Kidney (tissue), 14 donors: ENCODE results near the gene CDYL2. TPM values are rescaled to one million over a fixed set of nuclear protein-coding genes. Genes with fewer than 3 reads are reported as not detected.

Experiments used
- DNase-seq, 5 donors: peaks; one replicate each; pipeline ENCODE4 v3.0.0-alpha.2; 2013 to 2020
- FAIRE-seq: peaks from 2 replicates; lab custom pipeline; 2012; peaks lifted over from hg19 to GRCh38; lab: Jason Lieb, UNC
- H3K27ac ChIP-seq, 2 donors: one replicate each; pipeline ENCODE4 v1.7.0; 2013; ENCODE audit warnings: low read depth in 2 of 2, low read length in 2 of 2, inconsistent platforms in 1 of 2
- H3K27me3 ChIP-seq: one replicate; pipeline ENCODE4 v1.7.1; 2013; ENCODE audit warnings: low read length, inconsistent platforms; ENCODE audit not compliant: control insufficient read depth, insufficient read depth
- H3K36me3 ChIP-seq, 3 donors: one replicate each; pipeline versions ENCODE4 v1.7.0 to v1.7.1; 2013; ENCODE audit warnings: low read length in 3 of 3, control low read depth in 1 of 3, inconsistent platforms in 1 of 3; ENCODE audit not compliant: insufficient read depth in 3 of 3, control insufficient read depth in 2 of 3
- H3K4me1 ChIP-seq, 3 donors: one replicate each; pipeline versions ENCODE4 v1.7.0 to v1.7.1; 2013; ENCODE audit warnings: low read length in 3 of 3, inconsistent platforms in 1 of 3, low read depth in 1 of 3; ENCODE audit not compliant: control insufficient read depth in 2 of 3, insufficient read depth in 2 of 3
- H3K4me3 ChIP-seq, 3 donors: one replicate each; pipeline versions ENCODE4 v1.7.0 to v1.8.1; 2013; ENCODE audit warnings: low read length in 3 of 3, control low read depth in 1 of 3, inconsistent platforms in 1 of 3
- H3K9ac ChIP-seq, 3 donors: one replicate each; pipeline versions ENCODE4 v1.7.0 to v1.7.1; 2013; ENCODE audit warnings: low read length in 3 of 3, control low read depth in 1 of 3, inconsistent platforms in 1 of 3
- H3K9me3 ChIP-seq, 3 donors: one replicate each; pipeline versions ENCODE4 v1.7.0 to v1.7.1; 2013; ENCODE audit warnings: low read length in 3 of 3, control low read depth in 1 of 3, inconsistent platforms in 1 of 3; ENCODE audit not compliant: control insufficient read depth in 2 of 3, insufficient read depth in 1 of 3
- intact Hi-C: fragments of 100-400 bp; cut with DNase I; formaldehyde crosslinking; loops from one replicate; pipeline ENCODE4 v1.11.1; 2022
- polyA plus RNA-seq: library from polyadenylated mRNA; stranded (reverse); fragments of 350-450 nt; fragmentation: Illumina TruSeq; extraction: RNeasy Lipid Tissue Mini Kit (QIAGEN cat#74804); gene quantifications from one replicate; pipeline ENCODE4 v1.2.3, GENCODE V29; 2014; ENCODE audit warnings: low read depth, low replicate concordance; ENCODE audit not compliant: insufficient read depth
- total RNA-seq: library from RNA; stranded (reverse); fragmentation: NEBNext Ultra II Directional; extraction: Animal tissue kit (Norgen Biotek cat#: 25700); gene quantifications from one replicate; pipeline ENCODE4 v1.2.1, GENCODE V29; 2021
- TF ChIP-seq, protein P1 (sequence below): IDR thresholded peaks from 3 replicates; pipeline ENCODE4 v1.5.1; 2012; ENCODE audit warnings: mild to moderate bottlenecking, moderate library complexity, borderline replicate concordance; ENCODE audit not compliant: insufficient read depth; ENCODE audit errors: extremely low read depth
- donor health status: control.
- donor health status: control.
- donor health status: control.
- donor health status: control.
- donor health status: control.
- donor health status: DM: yes; HTN: yes; CAD: no.
- donor health status: Normal renal cell carcinoma (clear cell type).

CDYL2 gene
- total and polyA plus RNA-seq, 2 donors from 2014 or later = 2.6 to 27.3 TPM

DNA sequence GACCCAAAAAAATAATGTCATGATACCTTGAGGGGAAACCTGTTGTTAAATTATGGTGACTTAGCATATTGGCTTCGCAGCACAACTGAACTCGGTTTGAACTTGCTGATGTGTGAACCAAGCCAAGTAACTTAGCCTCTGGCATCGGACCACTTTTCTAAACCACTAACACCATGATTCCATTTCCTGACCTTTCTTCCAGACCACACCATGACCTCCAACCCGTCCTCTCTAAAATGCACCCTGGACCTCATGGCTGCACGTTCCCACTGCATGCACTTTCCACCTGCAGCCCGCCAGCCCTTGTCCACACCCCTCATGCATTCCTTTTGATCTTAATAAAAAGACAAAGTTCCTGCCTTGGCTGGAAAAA, 234.3 kb downstream of the CDYL2 start:
- H3K9ac ChIP-seq = no peak overlapping the region
- FAIRE-seq (no peak), DNase-seq (peak in 2 of 5 donors; percentile 9 to 56)
- no peaks in the 10 kb centered on the region for H3K4me1 ChIP-seq
- H3K27me3 ChIP-seq = no peaks in the 10 kb centered on the region
- no peak overlapping the region for H3K4me3 ChIP-seq
- intact Hi-C loops = no loop called here
- no peak overlapping the region for H3K27ac ChIP-seq
- TF ChIP-seq, protein P1, sequence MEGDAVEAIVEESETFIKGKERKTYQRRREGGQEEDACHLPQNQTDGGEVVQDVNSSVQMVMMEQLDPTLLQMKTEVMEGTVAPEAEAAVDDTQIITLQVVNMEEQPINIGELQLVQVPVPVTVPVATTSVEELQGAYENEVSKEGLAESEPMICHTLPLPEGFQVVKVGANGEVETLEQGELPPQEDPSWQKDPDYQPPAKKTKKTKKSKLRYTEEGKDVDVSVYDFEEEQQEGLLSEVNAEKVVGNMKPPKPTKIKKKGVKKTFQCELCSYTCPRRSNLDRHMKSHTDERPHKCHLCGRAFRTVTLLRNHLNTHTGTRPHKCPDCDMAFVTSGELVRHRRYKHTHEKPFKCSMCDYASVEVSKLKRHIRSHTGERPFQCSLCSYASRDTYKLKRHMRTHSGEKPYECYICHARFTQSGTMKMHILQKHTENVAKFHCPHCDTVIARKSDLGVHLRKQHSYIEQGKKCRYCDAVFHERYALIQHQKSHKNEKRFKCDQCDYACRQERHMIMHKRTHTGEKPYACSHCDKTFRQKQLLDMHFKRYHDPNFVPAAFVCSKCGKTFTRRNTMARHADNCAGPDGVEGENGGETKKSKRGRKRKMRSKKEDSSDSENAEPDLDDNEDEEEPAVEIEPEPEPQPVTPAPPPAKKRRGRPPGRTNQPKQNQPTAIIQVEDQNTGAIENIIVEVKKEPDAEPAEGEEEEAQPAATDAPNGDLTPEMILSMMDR = no peak
- H3K9me3 ChIP-seq = no peaks in the 10 kb centered on the region
- H3K36me3 ChIP-seq = no peaks in the 10 kb centered on the region

GRCh38 chr16:80569440-80570105, 234.8 kb downstream of the CDYL2 start:
- TF ChIP-seq, protein P1 = no peak
- no peak overlapping the region for H3K27ac ChIP-seq
- H3K9me3 ChIP-seq = no peaks in the 10 kb centered on the region
- DNase-seq (no peak), FAIRE-seq (no peak)
- H3K27me3 ChIP-seq = no peaks in the 10 kb centered on the region
- no peak overlapping the region for H3K4me3 ChIP-seq
- no peaks in the 10 kb centered on the region for H3K4me1 ChIP-seq
- no peak overlapping the region for H3K9ac ChIP-seq
- no peaks in the 10 kb centered on the region for H3K36me3 ChIP-seq
- intact Hi-C loops = no loop called here

DNA sequence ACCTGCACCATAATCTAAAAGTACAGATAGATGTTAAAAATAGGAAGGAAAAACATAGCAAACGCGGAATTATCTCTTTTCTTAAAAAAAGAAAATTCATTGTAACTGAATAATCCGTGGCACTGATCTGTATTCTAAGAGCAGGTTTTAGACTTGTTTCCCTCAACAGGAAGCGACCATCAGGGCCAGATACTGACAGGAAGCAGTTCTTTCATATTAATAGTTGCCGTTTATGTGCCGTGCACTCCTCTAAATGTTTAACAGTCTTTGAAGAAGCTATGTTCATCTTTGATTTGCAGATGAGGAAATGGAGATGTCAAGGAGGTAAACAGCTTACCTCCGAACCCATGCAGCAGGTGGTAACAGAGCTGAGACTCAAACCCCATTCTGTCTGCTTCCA, 240.0 kb downstream of the CDYL2 start:
- FAIRE-seq = no peak
- Histone ChIP-seq H3K9ac (no peak overlapping the region), H3K4me3 (no peak overlapping the region), H3K27ac (no peak overlapping the region), H3K9me3 (no peaks in the 10 kb centered on the region), H3K4me1 (no peaks in the 10 kb centered on the region), H3K36me3 (no peaks in the 10 kb centered on the region), H3K27me3 (no peaks in the 10 kb centered on the region)
- TF ChIP-seq, protein P1 = no peak
- no peak for DNase-seq
- intact Hi-C loops = no loop called here

GRCh38 chr16:80563066-80563465, 241.3 kb downstream of the CDYL2 start:
- no peaks in the 10 kb centered on the region for H3K36me3 ChIP-seq
- no peaks in the 10 kb centered on the region for H3K4me1 ChIP-seq
- no peaks in the 10 kb centered on the region for H3K27me3 ChIP-seq
- FAIRE-seq (no peak), DNase-seq (no peak)
- H3K4me3 ChIP-seq = no peak overlapping the region
- H3K9ac ChIP-seq = no peak overlapping the region
- no peaks in the 10 kb centered on the region for H3K9me3 ChIP-seq
- intact Hi-C loops = no loop called here
- TF ChIP-seq, protein P1 = no peak
- H3K27ac ChIP-seq = no peak overlapping the region
